Activated naive CD8-positive, alpha-beta T cell treated with anti-CD3 and anti-CD28 coated beads, Interleukin-2, amount 50 U/mL, for 24 hours (primary cell): ENCODE measurements around the gene AP2B1.
"Not testable (repeated sequence)": the region's sequence is repeated elsewhere in the genome, so short reads cannot be mapped to it uniquely, and the experiment has no call there.

Experiments used
- ATAC-seq: fragments of 150-1000 bp; cut with Tn5 transposase; one replicate; pipeline ENCODE4 v1.10.0; 2021
- DNase-seq: peaks from one replicate; pipeline ENCODE4 v3.0.0; 2021
- H3K27ac Mint-ChIP-seq: one replicate; pipeline ENCODE4 v1.8.0; 2021; ENCODE audit warnings: mild to moderate bottlenecking, mixed read lengths
- H3K27me3 Mint-ChIP-seq: one replicate; pipeline ENCODE4 v1.8.0; 2021; ENCODE audit warnings: mixed read lengths
- H3K36me3 Mint-ChIP-seq: one replicate; pipeline ENCODE4 v1.8.0; 2021; ENCODE audit warnings: low read depth, mixed read lengths
- H3K4me1 Mint-ChIP-seq: one replicate; pipeline ENCODE4 v1.8.0; 2021; ENCODE audit warnings: mixed read lengths
- H3K4me3 Mint-ChIP-seq: one replicate; pipeline ENCODE4 v1.8.0; 2021; ENCODE audit warnings: mild to moderate bottlenecking, moderate library complexity, mixed read lengths
- H3K9me3 Mint-ChIP-seq: one replicate; pipeline ENCODE4 v1.8.0; 2021; ENCODE audit warnings: mixed read lengths

Gene AP2B1

DNA sequence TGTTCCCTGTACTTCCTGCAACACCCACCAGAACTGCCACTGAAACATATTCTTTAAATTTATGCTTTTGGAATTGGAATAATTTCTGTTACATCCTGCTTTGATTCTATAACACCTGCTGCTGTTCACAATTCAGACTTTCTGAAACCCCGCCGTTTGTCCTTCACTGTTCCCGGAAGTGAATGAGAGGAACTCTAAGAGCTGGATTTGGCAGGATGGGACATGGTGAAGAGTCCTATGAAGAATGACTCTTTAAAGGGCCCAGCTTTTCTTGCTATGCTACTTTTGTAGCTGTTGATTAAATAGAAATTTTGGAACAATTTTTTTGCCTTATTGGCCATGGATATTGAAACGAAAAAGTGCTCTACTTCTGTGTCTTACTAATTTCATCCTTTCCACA is 8.9 kb downstream of the AP2B1 start:
- ATAC-seq (no peak), DNase-seq (no peak)
- H3K4me1 Mint-ChIP-seq, result peaks cover 3% of the 10 kb centered on the region
- peaks cover 53% of the 10 kb centered on the region for H3K36me3 Mint-ChIP-seq
- no peak overlapping the region for H3K4me3 Mint-ChIP-seq
- H3K27me3 Mint-ChIP-seq, result no peaks in the 10 kb centered on the region
- no peaks in the 10 kb centered on the region for H3K9me3 Mint-ChIP-seq
- no peak overlapping the region for H3K27ac Mint-ChIP-seq

- Mint-ChIP-seq H3K27ac (no peak overlapping the region), H3K27me3 (no peaks in the 10 kb centered on the region), H3K4me1 (peaks cover 3% of the 10 kb centered on the region), H3K9me3 (no peaks in the 10 kb centered on the region), H3K36me3 (peaks cover 53% of the 10 kb centered on the region), H3K4me3 (no peak overlapping the region)
- ATAC-seq, result no peak
- no peak for DNase-seq
These were observed 9.6 kb downstream of the AP2B1 start for GRCh38 chr17:35596530-35597233.

- Mint-ChIP-seq H3K27ac (no peak overlapping the region), H3K36me3 (peaks cover 61% of the 10 kb centered on the region), H3K27me3 (no peaks in the 10 kb centered on the region), H3K4me1 (peaks cover 3% of the 10 kb centered on the region), H3K9me3 (no peaks in the 10 kb centered on the region), H3K4me3 (no peak overlapping the region)
- no peak for ATAC-seq
- DNase-seq, result no peak
These were observed 10.5 kb downstream of the AP2B1 start for GRCh38 chr17:35597604-35598003.

- Mint-ChIP-seq H3K4me1 (peaks cover 5% of the 10 kb centered on the region), H3K36me3 (peaks cover 58% of the 10 kb centered on the region), H3K4me3 (no peak overlapping the region), H3K27me3 (no peaks in the 10 kb centered on the region), H3K27ac (no peak overlapping the region), H3K9me3 (no peaks in the 10 kb centered on the region)
- DNase-seq, result no peak
- ATAC-seq, result no peak
These were observed 16.6 kb downstream of the AP2B1 start for GRCh38 chr17:35603674-35604073.

DNA sequence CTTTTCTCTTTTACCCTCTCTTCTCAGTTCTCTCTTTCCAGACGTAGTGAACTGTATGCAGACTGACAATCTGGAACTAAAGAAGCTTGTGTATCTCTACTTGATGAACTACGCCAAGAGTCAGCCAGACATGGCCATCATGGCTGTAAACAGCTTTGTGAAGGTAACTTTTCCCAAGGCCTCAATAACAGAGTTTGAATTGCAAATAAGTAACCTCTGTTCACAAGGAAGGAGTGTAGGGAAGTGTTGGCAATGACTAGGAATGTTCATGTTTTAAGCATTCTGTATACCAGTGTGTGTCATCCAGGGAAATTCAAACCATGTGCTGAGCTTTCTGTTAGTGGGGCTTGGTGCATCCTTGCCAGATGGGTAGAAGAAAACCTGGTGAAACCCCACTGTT is 18.6 kb downstream of the AP2B1 start:
- Mint-ChIP-seq H3K36me3 (peaks cover 53% of the 10 kb centered on the region), H3K27ac (no peak overlapping the region), H3K27me3 (no peaks in the 10 kb centered on the region), H3K4me3 (no peak overlapping the region), H3K4me1 (peaks cover 5% of the 10 kb centered on the region), H3K9me3 (no peaks in the 10 kb centered on the region)
- no peak for DNase-seq
- no peak for ATAC-seq

GRCh38 chr17:35607239-35607847 is 20.2 kb downstream of the AP2B1 start:
- Mint-ChIP-seq H3K27ac (no peak overlapping the region), H3K4me3 (no peak overlapping the region), H3K9me3 (no peaks in the 10 kb centered on the region), H3K27me3 (no peaks in the 10 kb centered on the region), H3K36me3 (peaks cover 47% of the 10 kb centered on the region), H3K4me1 (peaks cover 5% of the 10 kb centered on the region)
- ATAC-seq (no peak), DNase-seq (no peak)

GRCh38 chr17:35609831-35610230 is 22.7 kb downstream of the AP2B1 start:
- Mint-ChIP-seq H3K27ac (no peak overlapping the region), H3K36me3 (peaks cover 40% of the 10 kb centered on the region)

GRCh38 chr17:35610746-35611145 is 23.6 kb downstream of the AP2B1 start:
- H3K27ac Mint-ChIP-seq, DNase-seq: not testable (repeated sequence)

More at GRCh38 chr17:35609831-35610230, 22.7 kb downstream of the AP2B1 start:
- no peaks in the 10 kb centered on the region for H3K9me3 Mint-ChIP-seq
- DNase-seq (no peak), ATAC-seq (no peak)
- no peaks in the 10 kb centered on the region for H3K27me3 Mint-ChIP-seq
- peaks cover 5% of the 10 kb centered on the region for H3K4me1 Mint-ChIP-seq
- H3K4me3 Mint-ChIP-seq, result no peak overlapping the region

GRCh38 chr17:35612924-35613521 is 25.9 kb downstream of the AP2B1 start:
- Mint-ChIP-seq H3K9me3 (no peaks in the 10 kb centered on the region), H3K27me3 (no peaks in the 10 kb centered on the region), H3K4me3 (no peak overlapping the region), H3K36me3 (peaks cover 26% of the 10 kb centered on the region), H3K27ac (no peak overlapping the region), H3K4me1 (no peaks in the 10 kb centered on the region)
- DNase-seq (peak; percentile 18), ATAC-seq (no peak)

More at GRCh38 chr17:35610746-35611145, 23.6 kb downstream of the AP2B1 start:
- H3K36me3 Mint-ChIP-seq, result peaks cover 37% of the 10 kb centered on the region
- H3K9me3 Mint-ChIP-seq, H3K4me1 Mint-ChIP-seq, ATAC-seq, H3K27me3 Mint-ChIP-seq, H3K4me3 Mint-ChIP-seq: not testable (repeated sequence)

- no peak for ATAC-seq
- Mint-ChIP-seq H3K9me3 (no peaks in the 10 kb centered on the region), H3K27ac (no peak overlapping the region), H3K27me3 (no peaks in the 10 kb centered on the region), H3K36me3 (peaks cover 16% of the 10 kb centered on the region), H3K4me3 (no peak overlapping the region), H3K4me1 (no peaks in the 10 kb centered on the region)
- DNase-seq, result no peak
These were observed 27.7 kb downstream of the AP2B1 start for GRCh38 chr17:35614810-35615209.

- ATAC-seq (no peak), DNase-seq (no peak)
- Mint-ChIP-seq H3K4me1 (no peaks in the 10 kb centered on the region), H3K4me3 (no peak overlapping the region), H3K27me3 (no peaks in the 10 kb centered on the region), H3K36me3 (peaks cover 11% of the 10 kb centered on the region), H3K9me3 (no peaks in the 10 kb centered on the region), H3K27ac (no peak overlapping the region)
These were observed 29.4 kb downstream of the AP2B1 start for GRCh38 chr17:35616536-35616935.

DNA sequence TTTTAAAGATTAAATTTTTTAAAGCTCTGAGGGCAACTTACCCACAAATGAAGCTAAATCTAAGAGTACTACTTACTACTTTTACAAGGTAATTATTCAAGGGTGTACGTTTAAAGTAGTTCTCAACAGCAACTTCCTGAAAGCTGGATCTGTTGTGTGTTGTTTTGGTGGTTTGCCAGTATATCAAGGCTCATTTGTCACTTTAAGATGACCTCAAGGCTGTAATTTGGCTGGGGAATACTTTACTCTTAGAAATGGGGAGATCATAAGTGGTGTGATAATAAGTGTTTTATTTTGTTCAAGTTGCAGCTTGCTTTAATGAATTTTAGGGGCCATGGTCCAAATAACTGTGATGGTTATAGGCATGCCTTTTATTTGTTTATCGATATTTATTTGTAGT is 30.4 kb downstream of the AP2B1 start:
- DNase-seq, result no peak
- H3K9me3 Mint-ChIP-seq, result no peaks in the 10 kb centered on the region
- peaks cover 11% of the 10 kb centered on the region for H3K36me3 Mint-ChIP-seq
- H3K27ac Mint-ChIP-seq, result no peak overlapping the region
- H3K4me3 Mint-ChIP-seq, result no peak overlapping the region
- ATAC-seq, result no peak
- no peaks in the 10 kb centered on the region for H3K27me3 Mint-ChIP-seq
- H3K4me1 Mint-ChIP-seq, result no peaks in the 10 kb centered on the region

DNA sequence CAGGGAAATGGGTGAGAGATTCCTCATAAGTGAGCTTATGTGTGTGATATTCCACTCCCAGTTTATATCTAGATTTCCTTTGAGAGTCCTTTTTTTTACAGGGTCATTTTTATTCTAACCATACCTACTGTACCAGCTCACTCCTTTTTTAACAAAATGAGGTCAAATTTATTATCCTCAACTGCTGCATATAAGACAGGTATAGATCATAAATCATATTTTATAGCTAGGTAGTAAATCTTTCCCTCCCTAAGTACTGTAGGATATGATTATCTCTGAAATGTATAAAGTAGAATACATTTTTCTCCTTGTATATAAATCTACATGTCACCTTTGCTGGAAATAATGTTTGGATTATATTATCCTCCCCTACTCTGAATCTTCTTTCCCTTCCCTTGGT is 31.5 kb downstream of the AP2B1 start:
- Mint-ChIP-seq H3K4me3 (no peak overlapping the region), H3K27ac (no peak overlapping the region), H3K9me3 (no peaks in the 10 kb centered on the region), H3K4me1 (no peaks in the 10 kb centered on the region), H3K27me3 (no peaks in the 10 kb centered on the region), H3K36me3 (peaks cover 7% of the 10 kb centered on the region)
- DNase-seq (no peak), ATAC-seq (no peak)

GRCh38 chr17:35621768-35622167 is 34.6 kb downstream of the AP2B1 start:
- no peak overlapping the region for H3K4me3 Mint-ChIP-seq
- no peaks in the 10 kb centered on the region for H3K27me3 Mint-ChIP-seq
- H3K9me3 Mint-ChIP-seq, result no peaks in the 10 kb centered on the region
- ATAC-seq (no peak), DNase-seq (no peak)
- peaks cover 13% of the 10 kb centered on the region for H3K36me3 Mint-ChIP-seq
- H3K27ac Mint-ChIP-seq, result no peak overlapping the region
- no peaks in the 10 kb centered on the region for H3K4me1 Mint-ChIP-seq

- DNase-seq, result no peak
- Mint-ChIP-seq H3K36me3 (peaks cover 34% of the 10 kb centered on the region), H3K27ac (no peak overlapping the region), H3K9me3 (no peaks in the 10 kb centered on the region), H3K4me3 (no peak overlapping the region), H3K27me3 (no peaks in the 10 kb centered on the region), H3K4me1 (no peaks in the 10 kb centered on the region)
- no peak for ATAC-seq
These were observed 40.3 kb downstream of the AP2B1 start for GRCh38 chr17:35627417-35627816.
